ENCODE data around the gene WDR37. TPM values are rescaled to one million over a fixed set of nuclear protein-coding genes. Genes with fewer than 3 reads are reported as not detected.

WDR37 gene
- total and polyA plus RNA-seq, 10 of the 15 experiments (the other 5 are each of a cell fraction or from before 2014, with no cell fraction given), result 1.9 to 11.1 (median 7.1) TPM

DNA sequence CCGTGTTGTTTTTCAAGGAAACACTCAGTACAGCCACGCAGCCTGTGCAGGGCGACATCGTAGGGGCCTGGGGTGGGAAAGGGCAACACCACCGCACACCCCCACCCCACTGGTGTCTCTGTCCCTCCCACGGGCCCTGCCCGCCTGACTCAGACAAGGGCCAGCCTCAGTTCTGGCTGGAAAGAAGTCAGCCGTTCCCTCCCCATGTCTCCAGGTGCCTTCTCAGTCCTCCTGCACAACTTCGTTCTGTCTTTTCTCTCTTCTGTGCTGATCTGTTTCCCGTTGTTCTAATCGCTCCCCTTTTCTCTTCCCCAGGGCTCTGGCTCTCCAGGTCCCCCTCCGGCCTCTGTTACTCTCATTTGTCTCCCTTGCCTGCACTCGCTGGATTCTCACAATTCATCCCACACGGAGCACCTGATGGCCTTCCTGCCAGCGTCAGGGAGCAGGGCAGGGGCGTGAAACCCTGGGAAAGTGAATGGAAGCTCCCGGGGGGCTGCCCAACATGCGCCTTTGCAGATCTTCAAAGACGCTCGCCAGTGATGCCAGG, 97.7 kb downstream of the WDR37 start:
- POLR2A ChIA-PET, result no interaction called here
- no TSS peak for BruUV-seq (replicated peaks)
- H3K9ac ChIP-seq (ENCODE audit: control insufficient read depth, insufficient read depth, low read length), result no peak overlapping the region
- intact Hi-C loops (cut with micrococcal nuclease; ENCODE audit: unreplicated experiment) (no loop called here), in situ Hi-C loops (cut with MboI) (no loop called here)
- H3K36me3 ChIP-seq (ENCODE audit: control insufficient read depth in 2 of 2, insufficient read depth in 2 of 2, low read length in 1 of 2), result no peaks in the 10 kb centered on the region
- CTCF ChIA-PET, result no interaction called here
- DNase-seq (ENCODE audit: low read depth, low spot score) (no peak), ATAC-seq (no peak), FAIRE-seq (no peak)
- TF ChIP-seq, protein P1, sequence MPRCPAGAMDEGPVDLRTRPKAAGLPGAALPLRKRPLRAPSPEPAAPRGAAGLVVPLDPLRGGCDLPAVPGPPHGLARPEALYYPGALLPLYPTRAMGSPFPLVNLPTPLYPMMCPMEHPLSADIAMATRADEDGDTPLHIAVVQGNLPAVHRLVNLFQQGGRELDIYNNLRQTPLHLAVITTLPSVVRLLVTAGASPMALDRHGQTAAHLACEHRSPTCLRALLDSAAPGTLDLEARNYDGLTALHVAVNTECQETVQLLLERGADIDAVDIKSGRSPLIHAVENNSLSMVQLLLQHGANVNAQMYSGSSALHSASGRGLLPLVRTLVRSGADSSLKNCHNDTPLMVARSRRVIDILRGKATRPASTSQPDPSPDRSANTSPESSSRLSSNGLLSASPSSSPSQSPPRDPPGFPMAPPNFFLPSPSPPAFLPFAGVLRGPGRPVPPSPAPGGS (IDR thresholded peaks at IDR 0.05; ENCODE audit: borderline replicate concordance, insufficient read depth, low read depth, low read length, poor library complexity, severe bottlenecking), result no peak
- TF ChIP-seq, protein P2, sequence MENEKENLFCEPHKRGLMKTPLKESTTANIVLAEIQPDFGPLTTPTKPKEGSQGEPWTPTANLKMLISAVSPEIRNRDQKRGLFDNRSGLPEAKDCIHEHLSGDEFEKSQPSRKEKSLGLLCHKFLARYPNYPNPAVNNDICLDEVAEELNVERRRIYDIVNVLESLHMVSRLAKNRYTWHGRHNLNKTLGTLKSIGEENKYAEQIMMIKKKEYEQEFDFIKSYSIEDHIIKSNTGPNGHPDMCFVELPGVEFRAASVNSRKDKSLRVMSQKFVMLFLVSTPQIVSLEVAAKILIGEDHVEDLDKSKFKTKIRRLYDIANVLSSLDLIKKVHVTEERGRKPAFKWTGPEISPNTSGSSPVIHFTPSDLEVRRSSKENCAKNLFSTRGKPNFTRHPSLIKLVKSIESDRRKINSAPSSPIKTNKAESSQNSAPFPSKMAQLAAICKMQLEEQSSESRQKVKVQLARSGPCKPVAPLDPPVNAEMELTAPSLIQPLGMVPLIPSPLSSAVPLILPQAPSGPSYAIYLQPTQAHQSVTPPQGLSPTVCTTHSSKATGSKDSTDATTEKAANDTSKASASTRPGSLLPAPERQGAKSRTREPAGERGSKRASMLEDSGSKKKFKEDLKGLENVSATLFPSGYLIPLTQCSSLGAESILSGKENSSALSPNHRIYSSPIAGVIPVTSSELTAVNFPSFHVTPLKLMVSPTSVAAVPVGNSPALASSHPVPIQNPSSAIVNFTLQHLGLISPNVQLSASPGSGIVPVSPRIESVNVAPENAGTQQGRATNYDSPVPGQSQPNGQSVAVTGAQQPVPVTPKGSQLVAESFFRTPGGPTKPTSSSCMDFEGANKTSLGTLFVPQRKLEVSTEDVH (IDR thresholded peaks at IDR 0.05; ENCODE audit: low read depth, partially characterized antibody), result no peak
- TF ChIP-seq ZSCAN29 (IDR thresholded peaks at IDR 0.05) (no peak), MYB (IDR thresholded peaks at IDR 0.05; ENCODE audit: borderline replicate concordance, low read depth, low read length) (no peak), KAT2A (conservative IDR thresholded peaks at IDR 0.05; ENCODE audit: control insufficient read depth, low read depth, low read length) (no peak), GATAD2B (conservative IDR thresholded peaks at IDR 0.05; ENCODE audit: low read depth) (no peak), ATF2 (IDR thresholded peaks at IDR 0.05; ENCODE audit: low read length) (no peak), ZNF687 (IDR thresholded peaks at IDR 0.05) (no peak), SMAD5 (IDR thresholded peaks at IDR 0.05; ENCODE audit: low read depth) (no peak), BACH1 (IDR thresholded peaks at IDR 0.05; ENCODE audit: borderline replicate concordance) (no peak), IRF4 (IDR thresholded peaks at IDR 0.05; ENCODE audit: low read depth, low read length) (no peak)
- no peak overlapping the region for H2AFZ ChIP-seq (ENCODE audit: control insufficient read depth, low read depth, low read length)
- RAD21 ChIA-PET (ENCODE audit: unreplicated experiment), result no interaction called here
- H3K4me1 ChIP-seq (ENCODE audit: control insufficient read depth, insufficient read depth, low read length), result no peaks in the 10 kb centered on the region
- no peak overlapping the region for H3K4me2 ChIP-seq (ENCODE audit: control insufficient read depth, insufficient read depth)
- H3K27me3 ChIP-seq (replicated peaks in 1 of 2; ENCODE audit: control insufficient read depth in 2 of 2, insufficient read depth in 2 of 2, low read length in 1 of 2), result no peaks in the 10 kb centered on the region; a peak in 1 of 4 replicates
- SMC1A ChIA-PET (ENCODE audit: uncharacterized antibody, unreplicated experiment), result no interaction called here
- no peaks in the 10 kb centered on the region for H3K9me3 ChIP-seq (replicated peaks; ENCODE audit: control insufficient read depth, insufficient read depth, low read length)
- no peaks in the 10 kb centered on the region for H4K20me1 ChIP-seq (ENCODE audit: control insufficient read depth, insufficient read depth)
- WGBS (ENCODE audit: insufficient coverage, insufficient replicate concordance, low lambda C conversion rate, missing lambda C conversion rate), result 34% methylated on average over 20 of the region's 20 CpGs
- no peak overlapping the region for H3K27ac ChIP-seq (ENCODE audit: control insufficient read depth, insufficient read depth)
- H3K4me3 ChIP-seq, result no peak overlapping the region
- no peaks in the 10 kb centered on the region for H3K79me2 ChIP-seq (ENCODE audit: control insufficient read depth, insufficient read depth, low read length)

Data from GM12878 (cell line).